Duodenal mucosa (tissue), 2 donors: ENCODE results near the gene SSU72.
"Not testable (repeated sequence)": the region's sequence is repeated elsewhere in the genome, so short reads cannot be mapped to it uniquely, and the experiment has no call there.

ENCODE experiments used
- H3K27ac ChIP-seq: one replicate; pipeline ENCODE4 v1.7.0; 2013; ENCODE audit warnings: low read depth, low read length
- H3K27me3 ChIP-seq, 2 donors: one replicate each; pipeline ENCODE4 v1.7.0; 2013; ENCODE audit warnings: low read length in 2 of 2, control low read depth in 1 of 2; ENCODE audit not compliant: insufficient read depth in 2 of 2, control insufficient read depth in 1 of 2
- H3K36me3 ChIP-seq, 2 donors: one replicate each; pipeline ENCODE4 v1.7.0; 2013; ENCODE audit warnings: low read length in 2 of 2, control low read depth in 1 of 2; ENCODE audit not compliant: insufficient read depth in 2 of 2, control insufficient read depth in 1 of 2
- H3K4me1 ChIP-seq, 2 donors: one replicate each; pipeline ENCODE4 v1.7.0; 2013; ENCODE audit warnings: low read length in 2 of 2, control low read depth in 1 of 2; ENCODE audit not compliant: insufficient read depth in 2 of 2, control insufficient read depth in 1 of 2
- H3K4me3 ChIP-seq, 2 donors: one replicate each; pipeline ENCODE4 v1.7.0; 2013; ENCODE audit warnings: low read length in 2 of 2, low read depth in 1 of 2
- H3K9ac ChIP-seq, 2 donors: one replicate each; pipeline ENCODE4 v1.7.0; 2013; ENCODE audit warnings: low read length in 2 of 2, low read depth in 1 of 2
- H3K9me3 ChIP-seq, 2 donors: one replicate each; pipeline ENCODE4 v1.7.0; 2013; ENCODE audit warnings: low read length in 2 of 2, control low read depth in 1 of 2; ENCODE audit not compliant: control insufficient read depth in 1 of 2

SSU72 gene

GRCh38 chr1:1518621-1519007, 56.0 kb downstream of the SSU72 start:
- not testable (repeated sequence) for H3K27me3 ChIP-seq, H3K4me1 ChIP-seq, H3K27ac ChIP-seq, H3K9me3 ChIP-seq, H3K9ac ChIP-seq, H3K4me3 ChIP-seq
- peaks cover 0 to 28% of the 10 kb centered on the region in 2 donors for H3K36me3 ChIP-seq

GRCh38 chr1:1517973-1518620, 56.6 kb downstream of the SSU72 start:
- Histone ChIP-seq H3K4me3 (no peak overlapping the region), H3K9ac (no peak overlapping the region), H3K27me3 (no peaks in the 10 kb centered on the region), H3K9me3 (no peaks in the 10 kb centered on the region), H3K27ac (no peak overlapping the region), H3K36me3 (peaks cover 0 to 25% of the 10 kb centered on the region in 2 donors), H3K4me1 (no peaks in the 10 kb centered on the region)

- not testable (repeated sequence) for H3K4me3 ChIP-seq, H3K9me3 ChIP-seq, H3K9ac ChIP-seq, H3K27me3 ChIP-seq, H3K27ac ChIP-seq, H3K4me1 ChIP-seq
- H3K36me3 ChIP-seq, result peaks cover 0 to 25% of the 10 kb centered on the region in 2 donors
These were observed 57.7 kb downstream of the SSU72 start for GRCh38 chr1:1516923-1517322.

- H3K27me3 ChIP-seq, H3K9ac ChIP-seq, H3K27ac ChIP-seq, H3K9me3 ChIP-seq, H3K4me1 ChIP-seq, H3K4me3 ChIP-seq: not testable (repeated sequence)
- H3K36me3 ChIP-seq, result peaks cover 0 to 13% of the 10 kb centered on the region in 2 donors
These were observed 60.3 kb downstream of the SSU72 start for GRCh38 chr1:1514376-1514775.

- H3K27ac ChIP-seq, H3K27me3 ChIP-seq, H3K4me1 ChIP-seq, H3K9me3 ChIP-seq, H3K9ac ChIP-seq, H3K4me3 ChIP-seq: not testable (repeated sequence)
- peaks cover 0 to 12% of the 10 kb centered on the region in 2 donors for H3K36me3 ChIP-seq
These were observed 61.0 kb downstream of the SSU72 start for GRCh38 chr1:1513675-1514074.

- peak overlapping the region in 1 of 2 donors; percentile 51 for H3K4me3 ChIP-seq
- not testable (repeated sequence) for H3K9ac ChIP-seq, H3K36me3 ChIP-seq, H3K27ac ChIP-seq, H3K4me1 ChIP-seq, H3K27me3 ChIP-seq, H3K9me3 ChIP-seq
These were observed 62.2 kb downstream of the SSU72 start for GRCh38 chr1:1512425-1512824.

- no peaks in the 10 kb centered on the region for H3K9me3 ChIP-seq
- no peaks in the 10 kb centered on the region for H3K27me3 ChIP-seq
- H3K36me3 ChIP-seq, result peaks cover 0 to 2% of the 10 kb centered on the region in 2 donors
- H3K4me3 ChIP-seq, result peak within 1 kb of the TSS; percentile 78 to 86
- H3K27ac ChIP-seq, result peak within 1 kb of the TSS; percentile 89
- peak within 1 kb of the TSS; percentile 80 to 89 for H3K9ac ChIP-seq
- H3K4me1 ChIP-seq, result peaks cover 4 to 6% of the 10 kb centered on the region in 2 donors
These were observed 63.0 kb downstream of the SSU72 start, which contains the start of gene ATAD3A for GRCh38 chr1:1511533-1512285. TSS of gene ATAD3A (plus strand) at chr1:1512162. CDS start at chr1:1512269, 107 bp downstream.

- H3K4me3 ChIP-seq, result peak overlapping the region; percentile 78 to 86
- H3K4me1 ChIP-seq, result peaks cover 4 to 6% of the 10 kb centered on the region in 2 donors
- peak overlapping the region; percentile 89 for H3K27ac ChIP-seq
- H3K9me3 ChIP-seq, result no peaks in the 10 kb centered on the region
- peak overlapping the region; percentile 80 to 89 for H3K9ac ChIP-seq
- peaks cover 0 to 2% of the 10 kb centered on the region in 2 donors for H3K36me3 ChIP-seq
- no peaks in the 10 kb centered on the region for H3K27me3 ChIP-seq
These were observed 63.6 kb downstream of the SSU72 start for GRCh38 chr1:1510912-1511532.

GRCh38 chr1:1509465-1509850, 65.2 kb downstream of the SSU72 start:
- not testable (repeated sequence) for H3K4me3 ChIP-seq, H3K4me1 ChIP-seq, H3K9me3 ChIP-seq, H3K36me3 ChIP-seq, H3K27ac ChIP-seq, H3K27me3 ChIP-seq, H3K9ac ChIP-seq

GRCh38 chr1:1508775-1509464, 65.7 kb downstream of the SSU72 start:
- H3K36me3 ChIP-seq, H3K4me1 ChIP-seq, H3K4me3 ChIP-seq, H3K27me3 ChIP-seq, H3K9me3 ChIP-seq, H3K9ac ChIP-seq, H3K27ac ChIP-seq: not testable (repeated sequence)
